K562 (cell line): ENCODE data around the gene LAMTOR5. TPM values are rescaled to one million over a fixed set of nuclear protein-coding genes. Genes with fewer than 3 reads are reported as not detected.

Source experiments
- ATAC-seq: fragments of 200-7000 bp; cut with Tn5 transposase; 3 replicates; pipeline ENCODE4 v1.9.1; 2020; ENCODE audit warnings: moderate library complexity
- BruUV-seq: library from RNA; stranded (reverse); fragments of 400-500 nt; replicated peaks from 2 replicates; lab custom pipeline; 2021; lab: Mats Ljungman, UMichigan
- CTCF ChIA-PET: fragments of 300-600 bp; formaldehyde crosslinking; extraction: SDS; loops from one replicate; lab custom pipeline; 2021; ENCODE audit warnings: low intra/inter-chr PET ratio; lab: Yijun Ruan, JAX
- POLR2A ChIA-PET: fragments of 300-600, 350-650 bp; sonication (Branson Sonifier 250); formaldehyde crosslinking; extraction: SDS; loops from one replicate; lab custom pipeline; 2021; ENCODE audit warnings: antibody characterized with exemption, inconsistent platforms; lab: Yijun Ruan, JAX
- DNase-seq, 4 experiments: peaks; one replicate each; pipeline versions ENCODE4 v3.0.0 to v3.0.0-alpha.2; 2011 to 2018; ENCODE audit warnings: low spot score in 3 of 4, mixed read lengths in 3 of 4; ENCODE audit errors: extremely low read depth in 1 of 4
- FAIRE-seq: peaks from 2 replicates; lab custom pipeline; 2011; peaks lifted over from hg19 to GRCh38; lab: Jason Lieb, UNC
- H2AFZ ChIP-seq: 2 replicates; pipeline ENCODE4 v1.6.0; 2011; ENCODE audit warnings: low read depth, low read length, control low read depth, inconsistent platforms
- H3K27ac ChIP-seq: fragments of 200-600 bp; 3 replicates; pipeline ENCODE4 v1.8.0; 2011; ENCODE audit warnings: low read depth, mild to moderate bottlenecking, control low read depth, inconsistent platforms, low read length, moderate library complexity, mixed read lengths; ENCODE audit errors: extremely low read depth
- H3K27me3 ChIP-seq, 2 experiments: fragments of 300-600 bp in 1 of 2; 2 replicates in 1 of 2; 3 replicates in 1 of 2; pipeline versions ENCODE4 v1.6.0 to v1.8.0; 2011; ENCODE audit warnings: inconsistent platforms in 2 of 2, low read length in 2 of 2, mild to moderate bottlenecking in 1 of 2, mixed read lengths in 1 of 2, moderate library complexity in 1 of 2; ENCODE audit not compliant: control insufficient read depth in 2 of 2, insufficient read depth in 2 of 2
- H3K36me3 ChIP-seq: fragments of 300-600 bp; 3 replicates; pipeline ENCODE4 v1.8.0; 2011; ENCODE audit warnings: mild to moderate bottlenecking, low read length, inconsistent platforms; ENCODE audit not compliant: control insufficient read depth, insufficient read depth
- H3K4me1 ChIP-seq, 2 experiments: fragments of 200-600 bp in 1 of 2; replicated peaks in 1 of 2; 2 replicates in 1 of 2; 3 replicates in 1 of 2; pipeline versions ENCODE4 v1.5.1 to v1.8.0; 2011; ENCODE audit warnings: inconsistent platforms in 2 of 2, low read length in 2 of 2, mild to moderate bottlenecking in 1 of 2, mixed read lengths in 1 of 2, moderate library complexity in 1 of 2; ENCODE audit not compliant: control insufficient read depth in 2 of 2, insufficient read depth in 2 of 2
- H3K4me2 ChIP-seq: 2 replicates; pipeline ENCODE4 v1.6.1; 2011; ENCODE audit warnings: low read length, control low read depth, inconsistent platforms, mixed read lengths; ENCODE audit not compliant: insufficient read depth
- H3K4me3 ChIP-seq: fragments of 200-600 bp; sonication (generic), shearing (Covaris generic); 2 replicates; pipeline ENCODE4 v1.5.1; 2016; ENCODE audit warnings: control low read depth, inconsistent platforms
- H3K79me2 ChIP-seq: fragments of 200-600 bp; 3 replicates; pipeline ENCODE4 v1.8.0; 2011; ENCODE audit warnings: low read length, inconsistent platforms; ENCODE audit not compliant: control insufficient read depth, insufficient read depth
- H3K9ac ChIP-seq, 2 experiments: 2 replicates each; pipeline versions ENCODE4 v1.6.0 to v1.6.1; 2011; ENCODE audit warnings: low read depth in 2 of 2, low read length in 2 of 2, control low read depth in 1 of 2, inconsistent platforms in 1 of 2, mild to moderate bottlenecking in 1 of 2, mixed read lengths in 1 of 2; ENCODE audit not compliant: insufficient read depth in 1 of 2
- H3K9me1 ChIP-seq: one replicate; pipeline ENCODE4 v1.6.0; 2011; ENCODE audit warnings: inconsistent platforms, mild to moderate bottlenecking, low read length, moderate library complexity; ENCODE audit not compliant: control insufficient read depth, insufficient read depth
- H3K9me3 ChIP-seq: replicated peaks from 2 replicates; pipeline ENCODE4 v1.5.1; 2011; ENCODE audit warnings: low read depth, low read length, inconsistent platforms; ENCODE audit not compliant: control insufficient read depth, insufficient read depth
- H4K20me1 ChIP-seq: replicated peaks from 2 replicates; pipeline ENCODE4 v1.6.1; 2011; ENCODE audit warnings: low read length, inconsistent platforms, mixed read lengths; ENCODE audit not compliant: control insufficient read depth, insufficient read depth
- DACH1 ChIP-seq: fragments of 450-650 bp; IDR thresholded peaks from 2 replicates; pipeline ENCODE4 v1.6.1; 2018; ENCODE audit not compliant: partially characterized antibody
- E2F6 ChIP-seq, 2 experiments: IDR thresholded peaks; 2 replicates each; pipeline ENCODE4 v1.6.1; 2011; ENCODE audit warnings: borderline replicate concordance in 1 of 2, control low read depth in 1 of 2, low read depth in 1 of 2, low read length in 1 of 2, mild to moderate bottlenecking in 1 of 2, mixed read lengths in 1 of 2, moderate library complexity in 1 of 2; ENCODE audit not compliant: insufficient read depth in 1 of 2, insufficient read length in 1 of 2, poor library complexity in 1 of 2, severe bottlenecking in 1 of 2; ENCODE audit errors: extremely low read depth in 1 of 2
- FOSL1 ChIP-seq: fragments of 200-800 bp; sonication (Bioruptor generic); conservative IDR thresholded peaks from 2 replicates; pipeline ENCODE4 v1.6.1; 2016; ENCODE audit warnings: missing genetic modification characterization, missing compliant biosample characterization
- HDAC1 ChIP-seq, 2 experiments: fragments of 450-650 bp; IDR thresholded peaks; 2 replicates each; pipeline ENCODE4 v1.6.1; 2016 to 2017; ENCODE audit warnings: inconsistent platforms in 1 of 2, mild to moderate bottlenecking in 1 of 2, moderate library complexity in 1 of 2
- MGA ChIP-seq: fragments of 450-650 bp; IDR thresholded peaks from 2 replicates; pipeline ENCODE4 v1.6.1; 2016; ENCODE audit warnings: mild to moderate bottlenecking, moderate library complexity
- PHB2 ChIP-seq: fragments of 450-650 bp; IDR thresholded peaks from 2 replicates; pipeline ENCODE4 v1.6.1; 2017; ENCODE audit warnings: low read depth
- RAD21 ChIP-seq, 2 experiments: fragments of 250-450 bp in 1 of 2; fragments of 450-650 bp in 1 of 2; sonication (Bioruptor Pico) in 1 of 2; formaldehyde crosslinking in 1 of 2; IDR thresholded peaks in 1 of 2; conservative IDR thresholded peaks in 1 of 2; 2 replicates each; pipeline versions ENCODE4 v1.4.0 to v1.8.0; 2020 to 2022; ENCODE audit warnings: mild to moderate bottlenecking in 2 of 2, moderate library complexity in 1 of 2
- SMAD4 ChIP-seq: fragments of 250-450 bp; sonication (Bioruptor Pico); conservative IDR thresholded peaks from 2 replicates; pipeline ENCODE4 v1.8.0; 2021; ENCODE audit warnings: inconsistent platforms, mild to moderate bottlenecking, moderate library complexity
- SRF ChIP-seq, 2 experiments: fragments of 250-450, 450-650 bp in 1 of 2; sonication (Bioruptor Pico) in 1 of 2; sonication (generic) in 1 of 2; formaldehyde crosslinking; IDR thresholded peaks; 2 replicates each; pipeline versions ENCODE4 v1.5.0 to v1.5.1; 2020 to 2022; ENCODE audit warnings: mild to moderate bottlenecking in 1 of 2, missing genetic modification reagents in 1 of 2
- U2AF2 ChIP-seq: fragments of 200-400 bp; formaldehyde crosslinking; optimal IDR thresholded peaks from 2 replicates; pipeline ENCODE3; 2017; ENCODE audit warnings: low read depth, mild to moderate bottlenecking, low read length
- in situ Hi-C: fragments of 300-500 bp; cut with MboI; formaldehyde crosslinking; loops from 4 replicates; pipeline ENCODE4 v1.15.0; 2018; ENCODE audit warnings: inconsistent platforms, mixed read lengths
- intact Hi-C: fragments of 100-400 bp; cut with micrococcal nuclease; formaldehyde crosslinking; loops from 2 replicates; pipeline ENCODE4 v1.14.2; 2022
- polyA plus RNA-seq, 8 experiments: library from polyadenylated mRNA; depleted of rRNA in 4 of 8; stranded (reverse) in 5 of 8; unstranded in 3 of 8; fragments of >200 nt; fragmentation: Nextera tagmentation in 2 of 8; fragmentation: Illumina TruSeq in 1 of 8; extraction: Ambion mirVana in 2 of 8; extraction: Trizol in 1 of 8; gene quantifications; 2 replicates each; pipeline versions ENCODE4 v1.2.1 to v1.2.3, GENCODE V29; 2011 to 2014; ENCODE audit warnings: inconsistent platforms in 1 of 8, missing spikeins in 1 of 8
- total RNA-seq, 7 experiments: library from RNA; depleted of rRNA in 6 of 7; stranded (reverse); fragments of >200 nt in 6 of 7; fragmentation: Illumina TruSeq in 2 of 7; extraction: Trizol in 2 of 7; gene quantifications; 2 replicates each; pipeline versions ENCODE4 v1.2.1 to v1.2.3, GENCODE V29; 2011 to 2021; ENCODE audit warnings: low replicate concordance in 1 of 7

The LAMTOR5 gene
- total and polyA plus RNA-seq, 9 of the 15 experiments (the other 6 are each of a cell fraction or from before 2014, with no cell fraction given): 118 to 712 (median 241) TPM

GRCh38 chr1:110441888-110442287 is 34.4 kb upstream of the LAMTOR5 start:
- CTCF ChIA-PET: interaction anchor here (0.6 kb wide), 1 partner anchor 655 kb away, joined by 3 read pairs; no protein-coding TSS in a partner anchor
- no peaks in the 10 kb centered on the region for H3K36me3 ChIP-seq
- in situ Hi-C loops: no loop called here
- no peaks in the 10 kb centered on the region for H3K79me2 ChIP-seq
- intact Hi-C loops: no loop called here
- no peak for DNase-seq
- peaks cover 19% of the 10 kb centered on the region; the same call in 1 of the 2 replicates for H4K20me1 ChIP-seq
- POLR2A ChIA-PET: interaction anchor here (1.2 to 6.0 kb wide), 2 partner anchors 12 to 63 kb away, joined by 4 to 24 read pairs; no protein-coding TSS in a partner anchor
- no peak for FAIRE-seq
- peaks cover 49 to 79% of the 10 kb centered on the region in 2 experiments for H3K27me3 ChIP-seq
- H3K9ac ChIP-seq: no peak overlapping the region
- BruUV-seq: no TSS peak
- H3K4me1 ChIP-seq: peaks cover 0 to 5% of the 10 kb centered on the region in 2 experiments; a peak in 1 of 5 replicates
- H3K27ac ChIP-seq: no peak overlapping the region
- no peaks in the 10 kb centered on the region for H3K9me1 ChIP-seq
- no peaks in the 10 kb centered on the region for H3K9me3 ChIP-seq
- H3K4me2 ChIP-seq: no peak overlapping the region
- ATAC-seq: no peak
- no peak overlapping the region for H2AFZ ChIP-seq
- H3K4me3 ChIP-seq: no peak overlapping the region
- no peak for TF ChIP-seq SMAD4
- no peak for TF ChIP-seq RAD21 (CRISPR knock-in tag; conservative IDR thresholded peaks at IDR 0.05 in 1 of 2, IDR thresholded peaks at IDR 0.05 in 1 of 2)
- TF ChIP-seq HDAC1 (IDR thresholded peaks at IDR 0.05): no peak
- no peak for TF ChIP-seq PHB2
- no peak for TF ChIP-seq DACH1
- no peak for TF ChIP-seq SRF (CRISPR knock-in tag; IDR thresholded peaks at IDR 0.05)
- TF ChIP-seq U2AF2: no peak
- no peak for TF ChIP-seq E2F6 (IDR thresholded peaks at IDR 0.05; ENCODE audit: borderline replicate concordance in 1 of 2, extremely low read depth in 1 of 2, insufficient read depth in 1 of 2, insufficient read length in 1 of 2, low read depth in 1 of 2, low read length in 1 of 2, poor library complexity in 1 of 2, severe bottlenecking in 1 of 2)
- no peak for TF ChIP-seq MGA
- TF ChIP-seq FOSL1 (tag): no peak
